Neural cell (in vitro differentiated cells): ENCODE measurements around the gene ESR1.

Experiments used
- EP300 ChIP-seq: fragments of 450-650 bp; conservative IDR thresholded peaks from 2 replicates; pipeline ENCODE4 v1.6.1; 2014; ENCODE audit warnings: antibody characterized with exemption, mild to moderate bottlenecking, moderate library complexity; ENCODE audit not compliant: poor library complexity, severe bottlenecking
- EZH2 ChIP-seq: fragments of 200-600, 300-800 bp; shearing (Covaris generic), sonication (generic); IDR thresholded peaks from 2 replicates; pipeline ENCODE4 v1.6.1; 2014; ENCODE audit warnings: antibody characterized with exemption, low read length, borderline replicate concordance, mild to moderate bottlenecking; ENCODE audit not compliant: insufficient read depth, poor library complexity, severe bottlenecking
- POLR2AphosphoS5 ChIP-seq: IDR thresholded peaks from 2 replicates; pipeline ENCODE4 v1.6.1; 2012
- RAD21 ChIP-seq: fragments of 450-650 bp; conservative IDR thresholded peaks from 2 replicates; pipeline ENCODE4 v1.6.1; 2014; ENCODE audit warnings: antibody characterized with exemption, mild to moderate bottlenecking, moderate library complexity
- SMC3 ChIP-seq: fragments of 450-650 bp; conservative IDR thresholded peaks from 2 replicates; pipeline ENCODE4 v1.6.1; 2014; ENCODE audit warnings: antibody characterized with exemption, mild to moderate bottlenecking, moderate library complexity; ENCODE audit not compliant: poor library complexity
- TAF1 ChIP-seq: IDR thresholded peaks from 2 replicates; pipeline ENCODE4 v1.6.1; 2012; ENCODE audit warnings: low read depth
- TF ChIP-seq, protein P1 (sequence below): fragments of 450-650 bp; IDR thresholded peaks from 2 replicates; pipeline ENCODE4 v1.5.1; 2014; ENCODE audit warnings: antibody characterized with exemption, mild to moderate bottlenecking, moderate library complexity; ENCODE audit not compliant: poor library complexity, severe bottlenecking

DNA sequence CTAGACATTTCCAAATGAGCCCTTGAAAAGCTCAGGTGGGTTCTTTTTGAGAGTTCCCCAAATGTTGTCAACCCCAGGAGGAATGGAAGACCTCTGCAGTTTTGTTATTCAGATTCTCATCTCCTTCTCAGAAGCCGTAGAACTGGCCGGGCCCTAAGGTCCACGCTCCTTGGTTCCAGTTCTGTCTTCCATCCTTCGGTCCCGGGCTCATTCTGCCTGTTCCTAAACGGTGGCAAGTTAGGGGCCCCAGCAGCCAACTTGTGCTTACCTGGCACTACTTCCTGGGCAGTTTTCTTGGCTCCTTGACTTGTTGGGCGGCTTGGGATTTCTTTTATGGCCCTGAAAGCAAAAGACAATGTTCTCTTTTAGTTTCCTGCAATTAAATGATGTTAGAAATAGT, 6.4 kb downstream of the ESR1 start:
- TF ChIP-seq, protein P1, sequence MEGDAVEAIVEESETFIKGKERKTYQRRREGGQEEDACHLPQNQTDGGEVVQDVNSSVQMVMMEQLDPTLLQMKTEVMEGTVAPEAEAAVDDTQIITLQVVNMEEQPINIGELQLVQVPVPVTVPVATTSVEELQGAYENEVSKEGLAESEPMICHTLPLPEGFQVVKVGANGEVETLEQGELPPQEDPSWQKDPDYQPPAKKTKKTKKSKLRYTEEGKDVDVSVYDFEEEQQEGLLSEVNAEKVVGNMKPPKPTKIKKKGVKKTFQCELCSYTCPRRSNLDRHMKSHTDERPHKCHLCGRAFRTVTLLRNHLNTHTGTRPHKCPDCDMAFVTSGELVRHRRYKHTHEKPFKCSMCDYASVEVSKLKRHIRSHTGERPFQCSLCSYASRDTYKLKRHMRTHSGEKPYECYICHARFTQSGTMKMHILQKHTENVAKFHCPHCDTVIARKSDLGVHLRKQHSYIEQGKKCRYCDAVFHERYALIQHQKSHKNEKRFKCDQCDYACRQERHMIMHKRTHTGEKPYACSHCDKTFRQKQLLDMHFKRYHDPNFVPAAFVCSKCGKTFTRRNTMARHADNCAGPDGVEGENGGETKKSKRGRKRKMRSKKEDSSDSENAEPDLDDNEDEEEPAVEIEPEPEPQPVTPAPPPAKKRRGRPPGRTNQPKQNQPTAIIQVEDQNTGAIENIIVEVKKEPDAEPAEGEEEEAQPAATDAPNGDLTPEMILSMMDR: no peak
- TF ChIP-seq SMC3 (no peak), POLR2AphosphoS5 (no peak), TAF1 (no peak), EZH2 (no peak), RAD21 (no peak), EP300 (no peak)
